ENCODE data around the gene PAFAH1B1. TPM values are rescaled to one million over a fixed set of nuclear protein-coding genes. Genes with fewer than 3 reads are reported as not detected.

Gene PAFAH1B1
- total RNA-seq, 4 donors from 2014 or later, result 24.1 to 145 (median 98.8) TPM

GRCh38 chr17:2724784-2725164, 131.3 kb downstream of the PAFAH1B1 start:
- TF ChIP-seq POLR2A (IDR thresholded peaks at IDR 0.05) (no peak), CTCF (IDR thresholded peaks at IDR 0.05) (peak in 2 of 5 experiments; percentile 7 to 28), EP300 (IDR thresholded peaks at IDR 0.05; ENCODE audit: low read depth) (no peak), POLR2AphosphoS5 (IDR thresholded peaks at IDR 0.05) (peak in 2 of 3 donors; percentile 16 to 38)
- peaks cover 43% of the 10 kb centered on the region for H3K27me3 ChIP-seq
- in situ Hi-C loops (cut with MboI; ENCODE audit: low pct_ligation_motif_present in 1 of 4, low pct_unique_long_range_greater_than_20kb in 1 of 4, low sequenced_read_pairs in 3 of 4), result no loop called here

GRCh38 chr17:2730764-2731353, 137.4 kb downstream of the PAFAH1B1 start:
- Histone ChIP-seq H3K27ac (no peak overlapping the region), H3K9me3 (no peaks in the 10 kb centered on the region), H3K4me3 (no peak overlapping the region), H3K27me3 (peaks cover 35% of the 10 kb centered on the region), H3K36me3 (no peaks in the 10 kb centered on the region), H3K4me1 (no peaks in the 10 kb centered on the region)
- intact Hi-C loops (cut with DNase I; ENCODE audit: low total_unique reads) (no loop called here), in situ Hi-C loops (cut with MboI; ENCODE audit: low pct_ligation_motif_present in 1 of 4, low pct_unique_long_range_greater_than_20kb in 1 of 4, low sequenced_read_pairs in 3 of 4) (no loop called here)
- TF ChIP-seq CTCF (IDR thresholded peaks at IDR 0.05), result no peak
- TF ChIP-seq POLR2A (IDR thresholded peaks at IDR 0.05), result no peak
- no peak for TF ChIP-seq POLR2AphosphoS5 (IDR thresholded peaks at IDR 0.05)
- TF ChIP-seq EP300 (IDR thresholded peaks at IDR 0.05; ENCODE audit: low read depth), result no peak
- 85 to 89% methylated on average over 4 to 16 of the region's 17 CpGs for whole genome bisulfite sequencing, 2 donors (ENCODE audit: low coverage in 1 of 2)
- no peak for DNase-seq

More at GRCh38 chr17:2724784-2725164, 131.3 kb downstream of the PAFAH1B1 start:
- H3K4me1 ChIP-seq, result peaks cover 0 to 18% (median 10%) of the 10 kb centered on the region in 4 donors
- H3K36me3 ChIP-seq, result no peaks in the 10 kb centered on the region
- H3K27ac ChIP-seq, result peak overlapping the region; percentile 51 to 83 (median 76)
- H3K4me3 ChIP-seq, result peak overlapping the region in 3 of 4 donors; percentile 29 to 39 (median 38)
- 14% methylated on average over 7 of the region's 40 CpGs; no CpG with 5 or more reads in 1 of the 2 donors for WGBS, 2 donors (ENCODE audit: low coverage in 1 of 2)
- intact Hi-C loops (cut with DNase I; ENCODE audit: low total_unique reads), result no loop called here
- DNase-seq, result peak; percentile 66
- H3K9me3 ChIP-seq, result no peaks in the 10 kb centered on the region

DNA sequence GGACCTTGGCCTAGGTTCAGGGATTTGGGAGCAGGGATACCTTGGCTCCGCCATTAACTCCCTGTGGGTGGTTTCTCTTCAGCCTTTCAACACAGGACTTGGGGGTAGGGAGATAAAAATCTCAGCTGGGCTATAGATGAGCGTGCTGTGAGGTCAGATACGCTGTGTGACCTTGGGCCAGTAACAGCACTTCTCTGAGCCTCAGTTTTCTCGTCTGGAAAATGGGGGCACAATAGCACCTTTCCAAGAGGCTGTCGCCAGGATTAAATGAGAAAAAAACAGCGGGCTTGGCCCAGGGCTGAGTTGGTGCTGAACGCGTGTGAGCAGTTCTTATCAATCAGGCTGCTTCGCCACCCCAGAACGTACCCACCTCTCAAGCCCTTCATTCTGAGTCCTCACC, 138.4 kb downstream of the PAFAH1B1 start:
- Histone ChIP-seq H3K27ac (no peak overlapping the region), H3K27me3 (peaks cover 27% of the 10 kb centered on the region), H3K4me1 (no peaks in the 10 kb centered on the region), H3K4me3 (no peak overlapping the region), H3K9me3 (no peaks in the 10 kb centered on the region), H3K36me3 (no peaks in the 10 kb centered on the region)
- TF ChIP-seq POLR2AphosphoS5 (IDR thresholded peaks at IDR 0.05) (no peak), POLR2A (IDR thresholded peaks at IDR 0.05) (no peak), EP300 (IDR thresholded peaks at IDR 0.05; ENCODE audit: low read depth) (no peak), CTCF (IDR thresholded peaks at IDR 0.05) (no peak)
- DNase-seq, result no peak
- 86% methylated on average over 10 of the region's 10 CpGs; no CpG with 5 or more reads in 1 of the 2 donors for WGBS, 2 donors (ENCODE audit: low coverage in 1 of 2)
- in situ Hi-C loops (cut with MboI; ENCODE audit: low pct_ligation_motif_present in 1 of 4, low pct_unique_long_range_greater_than_20kb in 1 of 4, low sequenced_read_pairs in 3 of 4) (no loop called here), intact Hi-C loops (cut with DNase I; ENCODE audit: low total_unique reads) (no loop called here)

- no peak overlapping the region for H3K27ac ChIP-seq
- no peak for DNase-seq
Observed at GRCh38 chr17:2734939-2735338, 141.5 kb downstream of the PAFAH1B1 start.

More at GRCh38 chr17:2734939-2735338, 141.5 kb downstream of the PAFAH1B1 start:
- H3K4me3 ChIP-seq, result no peak overlapping the region
- in situ Hi-C loops (cut with MboI; ENCODE audit: low pct_ligation_motif_present in 1 of 4, low pct_unique_long_range_greater_than_20kb in 1 of 4, low sequenced_read_pairs in 3 of 4), result no loop called here
- 64 to 71% methylated on average over 1 to 10 of the region's 10 CpGs for WGBS, 2 donors (ENCODE audit: low coverage in 1 of 2)
- TF ChIP-seq EP300 (IDR thresholded peaks at IDR 0.05; ENCODE audit: low read depth) (no peak), CTCF (IDR thresholded peaks at IDR 0.05) (no peak), POLR2AphosphoS5 (IDR thresholded peaks at IDR 0.05) (no peak), POLR2A (IDR thresholded peaks at IDR 0.05) (no peak)
- H3K4me1 ChIP-seq, result no peaks in the 10 kb centered on the region
- no peaks in the 10 kb centered on the region for H3K9me3 ChIP-seq
- peaks cover 13% of the 10 kb centered on the region for H3K27me3 ChIP-seq
- no peaks in the 10 kb centered on the region for H3K36me3 ChIP-seq
- intact Hi-C loops (cut with DNase I; ENCODE audit: low total_unique reads), result no loop called here

Small RNA genes within 50 kb of the gene (small RNA-seq; reads per million reads assigned to genes)
- 0 to 0.42 (median 0) reads per million in 4 donors for gene MIR6776
- 0 reads per million in 4 donors for gene RN7SL608P

Other genes with a start within 250 kb of the PAFAH1B1 start
- 10 to 100 TPM; 13.7 to 27.7 (median 20.9) TPM for gene MNT, start 192.6 kb upstream of the PAFAH1B1 start, total RNA-seq
- 100 to 1,000 TPM in 1 of 4 donors, 10 to 100 TPM in 3; 16.1 to 141 (median 19.8) TPM for gene METTL16, start 81.8 kb upstream of the PAFAH1B1 start, total RNA-seq
- 1,000 to 10,000 TPM in 1 of 4 donors, 100 to 1,000 TPM in 3; 127 to 1,072 (median 208) TPM for gene CLUH, start 118.1 kb downstream of the PAFAH1B1 start, total RNA-seq
- gene CCDC92B, start 156.0 kb downstream of the PAFAH1B1 start, total RNA-seq, result under 1 TPM in 3 of 4 donors, not detected in 1; 0.48 to 0.82 (median 0.75) TPM
- 10 to 100 TPM; 23.0 to 39.6 (median 33.9) TPM for gene RAP1GAP2, start 202.8 kb downstream of the PAFAH1B1 start, total RNA-seq

Data from transverse colon (tissue), 4 donors.